DMS 273 treated with DMSO at 0.1 percent for 48 hours (cell line): Measurements from ENCODE around the gene MICU2.
"Not testable (repeated sequence)": the region's sequence is repeated elsewhere in the genome, so short reads cannot be mapped to it uniquely, and the experiment has no call there.

Experiments used
- DNase-seq: peaks from one replicate; lab custom pipeline; 2025; lab: John Stamatoyannopoulos, UW

MICU2 gene

GRCh38 chr13:21594715-21595545, 9.0 kb downstream of the MICU2 start:
- no peak for DNase-seq

GRCh38 chr13:21590665-21591456, 13.1 kb downstream of the MICU2 start:
- not testable (repeated sequence) for DNase-seq

- DNase-seq: no peak
Measured at GRCh38 chr13:21590231-21590630, 13.7 kb downstream of the MICU2 start.

GRCh38 chr13:21589510-21589909, 14.5 kb downstream of the MICU2 start:
- DNase-seq: not testable (repeated sequence)

GRCh38 chr13:21588411-21588810, 15.6 kb downstream of the MICU2 start:
- not testable (repeated sequence) for DNase-seq

- no peak for DNase-seq
Measured at GRCh38 chr13:21584973-21585592, 18.9 kb downstream of the MICU2 start.

- no peak for DNase-seq
Measured at GRCh38 chr13:21583478-21583877, 20.5 kb downstream of the MICU2 start.

GRCh38 chr13:21580736-21581135, 23.2 kb downstream of the MICU2 start:
- no peak for DNase-seq

- no peak for DNase-seq
Measured at GRCh38 chr13:21579754-21580316, 24.1 kb downstream of the MICU2 start.

- DNase-seq: no peak
Measured at GRCh38 chr13:21578748-21579147, 25.2 kb downstream of the MICU2 start.

GRCh38 chr13:21576426-21576825, 27.5 kb downstream of the MICU2 start:
- no peak for DNase-seq

GRCh38 chr13:21573920-21574712, 29.9 kb downstream of the MICU2 start:
- no peak for DNase-seq

- no peak for DNase-seq
Measured at GRCh38 chr13:21569686-21570085, 34.3 kb downstream of the MICU2 start.

- DNase-seq: no peak
Measured at GRCh38 chr13:21568854-21569253, 35.1 kb downstream of the MICU2 start.

- no peak for DNase-seq
Measured at GRCh38 chr13:21567714-21568113, 36.3 kb downstream of the MICU2 start.

GRCh38 chr13:21557995-21558394, 46.0 kb downstream of the MICU2 start:
- DNase-seq: no peak

GRCh38 chr13:21556051-21556450, 47.9 kb downstream of the MICU2 start:
- DNase-seq: no peak

- DNase-seq: not testable (repeated sequence)
Measured at GRCh38 chr13:21553261-21553660, 50.7 kb downstream of the MICU2 start.

- DNase-seq: no peak
Measured at GRCh38 chr13:21550918-21551317, 53.1 kb downstream of the MICU2 start.

GRCh38 chr13:21549633-21550032, 54.3 kb downstream of the MICU2 start:
- no peak for DNase-seq

GRCh38 chr13:21548577-21548976, 55.4 kb downstream of the MICU2 start:
- no peak for DNase-seq

GRCh38 chr13:21546372-21546771, 57.6 kb downstream of the MICU2 start:
- DNase-seq: no peak
